Measurements from ENCODE around the gene BRSK1.

DNA sequence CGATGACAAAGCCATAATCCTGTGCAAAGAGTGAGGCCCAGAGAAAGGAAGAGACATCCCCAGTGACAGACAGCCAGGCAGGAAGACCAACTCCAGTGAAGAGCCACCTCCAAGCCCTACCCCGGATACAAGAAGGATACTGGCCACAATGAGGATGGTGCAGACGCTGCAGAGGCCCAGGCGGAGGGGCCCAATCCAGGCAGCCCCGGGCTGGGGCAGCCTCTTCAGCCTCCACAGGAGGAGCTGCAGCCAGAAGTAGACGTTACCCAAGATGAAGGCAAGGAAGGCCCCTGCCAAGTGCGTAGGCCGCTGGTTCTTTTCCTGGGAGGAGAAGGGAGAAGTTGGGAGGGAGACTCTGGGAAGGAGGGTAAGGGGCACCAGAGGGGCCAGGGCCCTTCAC lies 32.8 kb downstream of the BRSK1 start:
- no peak for TF ChIP-seq POLR2AphosphoS5 (IDR thresholded peaks at IDR 0.05)
- TF ChIP-seq, protein P1, sequence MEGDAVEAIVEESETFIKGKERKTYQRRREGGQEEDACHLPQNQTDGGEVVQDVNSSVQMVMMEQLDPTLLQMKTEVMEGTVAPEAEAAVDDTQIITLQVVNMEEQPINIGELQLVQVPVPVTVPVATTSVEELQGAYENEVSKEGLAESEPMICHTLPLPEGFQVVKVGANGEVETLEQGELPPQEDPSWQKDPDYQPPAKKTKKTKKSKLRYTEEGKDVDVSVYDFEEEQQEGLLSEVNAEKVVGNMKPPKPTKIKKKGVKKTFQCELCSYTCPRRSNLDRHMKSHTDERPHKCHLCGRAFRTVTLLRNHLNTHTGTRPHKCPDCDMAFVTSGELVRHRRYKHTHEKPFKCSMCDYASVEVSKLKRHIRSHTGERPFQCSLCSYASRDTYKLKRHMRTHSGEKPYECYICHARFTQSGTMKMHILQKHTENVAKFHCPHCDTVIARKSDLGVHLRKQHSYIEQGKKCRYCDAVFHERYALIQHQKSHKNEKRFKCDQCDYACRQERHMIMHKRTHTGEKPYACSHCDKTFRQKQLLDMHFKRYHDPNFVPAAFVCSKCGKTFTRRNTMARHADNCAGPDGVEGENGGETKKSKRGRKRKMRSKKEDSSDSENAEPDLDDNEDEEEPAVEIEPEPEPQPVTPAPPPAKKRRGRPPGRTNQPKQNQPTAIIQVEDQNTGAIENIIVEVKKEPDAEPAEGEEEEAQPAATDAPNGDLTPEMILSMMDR (IDR thresholded peaks at IDR 0.05 in 8 of 11, conservative IDR thresholded peaks at IDR 0.05 in 3 of 11): no peak
